G401.6 (cell line): ENCODE results near the gene CSNK1D.

Experiments used
- FAIRE-seq: peaks from 2 replicates; lab custom pipeline; 2012; peaks lifted over from hg19 to GRCh38; lab: Jason Lieb, UNC

Gene CSNK1D

DNA sequence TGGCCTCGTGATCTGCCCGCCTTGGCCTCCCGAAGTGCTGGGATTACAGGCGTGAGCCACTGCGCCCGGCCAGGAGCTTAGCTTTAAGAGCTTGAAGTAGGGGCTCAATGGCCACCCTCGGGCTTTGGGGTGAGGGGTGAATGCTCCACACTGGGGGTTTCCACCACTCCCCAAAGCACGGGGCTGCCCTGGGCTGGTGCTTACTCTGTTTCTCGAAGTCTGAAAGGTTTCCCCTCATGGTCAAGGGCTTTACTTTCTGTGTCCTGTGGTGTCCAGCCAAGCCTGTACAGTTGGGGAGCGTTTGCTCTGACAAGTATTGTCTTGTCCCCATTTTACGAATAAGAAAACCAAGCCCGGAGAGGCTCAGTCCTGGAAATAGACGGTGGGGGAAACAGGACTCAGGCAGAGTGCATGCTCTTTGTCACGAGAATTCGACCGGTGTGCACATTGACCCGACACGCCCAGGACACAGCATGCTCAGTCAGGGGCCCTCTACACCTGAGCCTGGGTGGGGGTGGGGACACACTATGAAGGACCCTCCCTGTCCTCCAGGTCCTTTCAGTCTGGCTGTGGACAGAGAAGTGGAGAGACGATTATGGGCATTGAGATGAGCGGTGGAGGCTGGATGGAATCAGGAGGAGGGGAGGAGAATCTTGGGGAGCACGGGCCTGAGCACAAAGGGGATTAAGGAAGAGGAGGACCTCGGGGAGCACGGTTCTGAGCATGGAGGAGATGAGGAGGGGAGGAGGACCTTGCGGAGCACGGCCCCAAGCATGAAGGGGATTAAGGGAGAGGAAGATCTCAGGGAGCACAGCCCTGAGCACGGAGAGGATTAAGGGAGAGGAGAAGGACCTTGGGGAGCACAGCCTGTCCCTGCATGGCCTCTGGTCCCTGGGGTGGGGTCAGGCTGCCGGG, 36.4 kb upstream of the CSNK1D start:
- FAIRE-seq = no peak

DNA sequence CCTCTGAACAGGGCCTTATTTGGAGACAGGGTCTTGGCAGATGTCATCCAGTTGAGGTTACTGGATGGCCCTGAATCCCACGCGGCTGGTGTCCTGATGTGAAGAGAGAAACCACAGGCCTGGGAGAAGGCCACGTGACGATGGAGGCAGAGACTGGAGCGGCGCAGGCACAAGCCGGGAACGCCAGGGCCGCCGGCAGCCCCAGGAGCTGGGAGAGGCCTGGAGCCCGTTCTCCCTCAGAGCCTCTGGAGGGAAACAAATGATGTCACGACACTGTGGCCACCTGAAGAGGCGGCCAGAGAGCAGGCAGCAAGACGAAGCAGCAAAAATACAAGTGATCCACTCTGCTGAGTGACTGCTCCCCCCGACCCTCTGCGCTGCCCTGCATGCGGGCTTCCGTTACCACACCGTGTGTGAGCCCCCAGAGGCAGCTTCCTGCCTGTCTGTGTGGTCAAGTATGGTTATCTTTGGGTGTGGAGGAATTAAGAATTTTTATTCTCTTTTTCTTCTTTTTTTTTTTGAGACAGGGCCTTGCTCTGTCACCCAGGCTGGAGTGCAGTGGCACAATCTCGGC, 32.3 kb upstream of the CSNK1D start:
- no peak for FAIRE-seq

DNA sequence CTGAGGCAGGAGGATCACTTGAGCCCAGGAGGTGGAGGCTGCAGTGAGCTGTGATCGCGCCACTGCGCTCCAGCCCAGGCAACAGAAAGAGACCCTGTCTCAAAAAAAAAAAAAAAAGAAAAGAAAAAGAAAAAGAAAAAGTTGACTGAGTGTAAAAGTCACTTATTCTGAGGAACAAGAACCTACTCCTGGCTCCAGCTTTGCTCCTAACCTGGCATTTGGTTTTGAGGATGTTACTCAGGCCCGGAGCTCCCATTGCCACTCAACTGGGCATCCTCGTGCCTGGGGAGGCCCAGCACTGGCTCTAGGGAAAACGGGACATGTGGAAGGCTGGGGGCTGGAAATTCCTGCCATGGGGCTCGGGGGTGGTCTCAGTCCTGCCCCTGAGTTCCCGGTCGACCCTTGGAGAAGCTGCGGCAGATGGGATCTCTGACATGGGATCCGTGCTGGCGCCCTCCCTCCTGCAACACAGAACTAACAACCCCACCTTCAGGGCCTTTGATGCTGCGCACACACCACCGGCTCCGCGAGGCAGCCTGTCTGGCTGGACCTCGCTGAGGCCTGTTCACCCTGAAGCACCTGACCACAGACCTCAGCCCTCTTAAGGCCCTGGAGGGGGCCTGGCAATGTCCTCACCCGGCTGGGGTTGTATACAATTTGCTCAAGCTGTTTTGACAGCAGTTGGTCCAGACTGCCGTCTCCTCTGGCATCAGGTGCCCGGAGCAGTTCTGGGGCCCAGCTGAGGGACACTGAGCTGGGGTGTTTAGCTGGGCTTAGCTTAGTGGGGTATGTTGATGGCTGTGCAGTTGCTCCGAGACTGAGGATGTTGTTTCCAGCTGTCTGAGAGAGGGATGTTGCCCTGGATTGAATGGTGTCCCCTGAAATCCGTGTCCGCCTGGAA, 31.6 kb upstream of the CSNK1D start:
- FAIRE-seq = no peak

DNA sequence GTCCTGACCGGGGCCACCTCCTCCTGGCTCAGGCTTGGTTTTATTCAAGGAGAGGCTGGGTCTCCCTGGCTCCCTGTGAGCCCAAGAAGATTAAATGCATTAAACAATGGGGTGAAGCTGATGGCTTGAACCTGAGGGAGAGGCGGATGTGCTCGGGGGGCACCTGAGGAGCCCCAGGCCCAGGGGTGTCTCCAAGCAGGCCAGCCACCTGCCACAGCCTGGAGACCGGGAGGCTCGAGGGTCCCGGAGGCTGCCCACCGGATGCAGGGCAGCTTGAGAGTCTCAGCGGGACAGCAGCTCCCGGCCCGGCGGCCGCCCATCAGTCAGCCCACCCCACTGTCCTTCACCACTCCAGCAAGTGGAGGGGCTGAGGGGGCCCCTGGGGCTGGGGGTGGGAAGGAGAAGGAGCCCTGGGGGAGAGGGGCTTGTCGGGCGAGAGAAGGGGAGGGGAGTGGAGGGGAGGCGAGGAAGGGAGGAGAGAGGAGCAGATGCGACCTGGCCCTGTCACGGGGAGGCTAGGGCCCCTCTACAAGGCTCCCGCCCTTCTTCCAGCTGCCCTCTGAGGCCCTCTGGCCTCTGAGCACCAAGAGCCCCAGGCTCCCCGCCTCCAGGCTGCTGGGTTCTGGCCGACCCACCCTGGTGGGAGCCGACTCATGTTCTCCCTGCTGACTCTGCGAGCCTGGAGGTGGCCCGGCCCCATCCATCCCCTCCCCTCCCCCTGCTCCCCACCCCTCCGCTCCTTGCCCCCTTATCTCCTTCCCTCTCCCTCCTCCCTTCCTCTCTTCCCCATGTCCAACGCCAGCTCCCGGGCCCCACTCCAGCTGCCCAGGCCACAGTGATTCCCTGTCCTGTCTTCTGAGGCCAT, 30.7 kb upstream of the CSNK1D start:
- FAIRE-seq = no peak

DNA sequence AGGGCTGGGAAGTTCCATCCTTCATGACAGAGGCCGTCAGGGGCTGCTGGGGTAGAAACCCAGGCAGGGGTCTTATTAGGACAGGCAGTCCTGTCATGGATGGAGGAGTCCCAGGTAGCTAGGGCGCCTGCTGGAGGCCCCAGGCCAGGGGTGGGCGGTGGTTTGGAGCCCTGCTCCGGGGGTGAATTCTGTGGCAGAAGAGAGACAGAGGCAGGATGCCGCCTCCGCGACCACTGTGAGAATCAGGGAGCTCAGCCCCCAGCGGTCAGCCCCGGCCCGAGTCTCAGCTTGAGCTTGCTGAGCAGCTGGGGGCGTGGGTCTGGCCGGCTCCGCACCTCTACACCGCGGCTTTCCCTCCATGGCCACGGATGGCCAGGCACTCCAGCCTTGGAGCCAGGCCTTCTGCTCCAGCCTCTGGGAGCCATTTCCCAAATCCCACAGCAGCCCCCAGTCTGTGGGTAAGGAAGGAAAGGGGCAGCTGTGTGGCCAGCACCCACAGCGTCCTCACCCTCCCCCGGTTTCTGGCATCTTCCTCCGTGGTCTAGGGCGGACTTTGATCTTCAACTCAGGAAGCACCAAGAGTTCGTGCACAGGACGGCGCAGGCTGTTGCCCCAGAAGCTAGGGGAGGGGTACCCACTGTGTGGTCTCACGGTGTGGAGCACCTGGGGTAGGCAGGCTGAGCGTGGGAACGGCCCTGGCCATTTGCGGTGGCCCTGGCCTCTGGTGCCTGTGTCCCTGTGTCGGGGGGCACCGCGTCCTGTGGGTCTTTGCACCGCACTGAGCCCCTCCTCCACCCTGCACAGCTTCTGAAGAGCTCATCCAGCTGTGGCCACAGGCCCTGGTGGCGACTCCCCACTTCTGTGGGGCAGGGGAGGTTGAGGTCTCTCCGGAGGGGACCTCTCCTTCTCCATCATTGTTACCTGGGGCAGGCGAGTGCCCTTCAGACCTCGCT, 29.8 kb upstream of the CSNK1D start:
- FAIRE-seq = no peak

DNA sequence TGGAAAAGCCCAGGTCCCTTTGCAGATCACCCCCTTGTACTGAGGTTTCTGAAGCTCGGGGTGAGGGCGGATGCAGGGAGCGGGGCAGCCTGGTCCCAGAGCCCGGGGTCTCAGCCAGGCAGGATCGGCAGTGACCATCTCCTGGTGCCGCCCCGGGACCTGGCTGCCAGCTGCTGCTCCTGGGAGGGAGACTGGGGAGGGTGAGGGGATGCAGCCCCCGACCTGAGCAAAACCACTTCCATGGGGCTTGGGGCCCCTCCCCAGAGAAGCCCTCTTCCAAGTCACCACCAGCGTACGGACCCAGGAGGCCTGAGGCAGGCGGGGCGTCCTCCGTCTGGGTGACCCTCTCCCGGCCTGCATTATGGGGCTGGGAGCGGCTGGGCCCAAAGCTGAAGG, 29.1 kb upstream of the CSNK1D start:
- FAIRE-seq = no peak

DNA sequence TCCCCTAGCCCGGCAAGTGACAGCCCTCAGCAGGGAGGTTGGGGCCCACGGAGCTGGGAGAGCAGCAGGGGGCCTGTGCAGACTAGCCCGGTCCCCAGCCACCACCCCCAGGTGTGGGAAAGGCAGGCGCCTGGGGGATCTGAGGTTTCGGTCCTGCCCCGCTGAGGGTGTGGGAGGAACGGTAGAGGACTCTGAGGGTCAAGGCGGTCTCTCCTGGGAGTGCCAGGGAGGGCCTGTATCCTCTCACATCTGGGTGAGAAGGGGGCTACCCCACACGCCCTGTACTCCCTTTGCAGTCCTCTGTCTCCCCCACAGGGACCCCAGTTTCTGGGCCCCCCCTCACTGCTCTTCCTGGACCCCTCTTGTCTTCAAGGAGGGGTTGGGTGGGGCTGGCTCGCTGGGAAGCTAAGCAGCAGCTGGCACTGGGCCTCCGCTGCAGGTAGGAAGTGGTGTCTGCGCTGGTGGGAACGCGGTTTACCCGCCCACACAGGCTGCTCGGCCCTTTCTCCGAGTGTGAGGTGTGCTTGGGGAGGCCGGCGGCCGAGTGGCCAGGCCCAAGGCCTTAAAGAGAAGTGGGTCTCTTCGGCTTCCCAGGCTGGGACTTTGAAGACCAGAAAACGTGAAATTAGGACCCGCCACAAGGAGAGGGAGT, 28.5 kb upstream of the CSNK1D start:
- FAIRE-seq = no peak

DNA sequence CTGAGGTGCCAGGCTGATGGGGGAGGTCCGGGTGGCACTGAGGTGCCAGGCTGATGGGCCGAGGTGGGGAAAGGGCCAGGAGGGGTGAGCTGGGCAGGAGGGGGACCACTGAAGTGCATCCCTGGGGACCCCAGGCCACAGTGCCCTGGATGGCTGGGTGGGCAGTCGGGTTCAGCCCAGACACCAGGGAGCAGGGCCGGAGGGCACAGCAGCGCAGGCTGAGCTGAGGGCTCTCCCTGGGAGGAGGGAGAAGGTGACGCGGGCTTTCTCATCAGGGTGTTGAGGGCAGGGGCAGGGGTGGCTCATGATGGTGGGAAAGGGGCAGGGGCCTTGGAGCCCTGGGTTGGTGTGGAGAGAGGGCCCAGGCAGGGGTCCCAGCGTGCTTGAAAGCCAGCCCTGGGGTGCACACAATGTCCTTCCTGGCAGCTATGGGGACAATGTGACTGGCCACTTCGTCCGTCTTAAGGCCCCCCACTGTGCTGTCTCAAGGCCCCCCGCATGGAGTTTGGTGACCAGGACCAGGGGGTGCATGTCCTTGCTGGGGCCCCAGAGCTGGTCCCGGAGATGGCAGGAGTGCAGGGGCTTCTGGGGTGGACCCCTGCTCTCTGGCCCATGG, 27.9 kb upstream of the CSNK1D start:
- no peak for FAIRE-seq

DNA sequence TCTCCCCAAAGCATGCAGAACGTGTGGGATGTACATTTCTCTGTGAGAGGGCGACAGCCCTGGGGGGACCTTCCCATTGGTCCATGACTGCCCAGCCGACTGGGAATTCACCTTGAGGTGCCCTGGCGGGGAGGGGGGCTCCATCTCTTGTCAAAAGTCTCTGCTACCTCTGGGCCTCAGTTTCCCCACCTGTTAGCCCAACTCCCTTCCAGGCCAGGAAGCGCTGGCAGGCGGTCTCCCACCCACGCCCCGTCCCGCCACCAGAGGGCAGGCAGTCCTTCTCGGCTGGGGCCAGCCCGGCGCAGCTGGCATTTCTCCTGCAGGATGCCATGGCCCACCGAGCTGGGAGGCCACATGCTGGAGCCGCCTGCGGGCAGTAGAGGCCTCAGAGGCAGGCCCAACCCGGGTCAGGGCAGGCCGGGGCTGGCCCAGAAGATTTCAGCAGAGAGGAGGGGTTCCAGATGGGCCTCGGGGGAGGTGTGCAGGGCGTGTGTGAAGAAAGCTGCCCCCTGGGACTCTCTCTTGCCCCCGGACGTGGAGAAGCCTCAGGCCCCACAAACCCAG, 27.3 kb upstream of the CSNK1D start:
- FAIRE-seq = no peak

DNA sequence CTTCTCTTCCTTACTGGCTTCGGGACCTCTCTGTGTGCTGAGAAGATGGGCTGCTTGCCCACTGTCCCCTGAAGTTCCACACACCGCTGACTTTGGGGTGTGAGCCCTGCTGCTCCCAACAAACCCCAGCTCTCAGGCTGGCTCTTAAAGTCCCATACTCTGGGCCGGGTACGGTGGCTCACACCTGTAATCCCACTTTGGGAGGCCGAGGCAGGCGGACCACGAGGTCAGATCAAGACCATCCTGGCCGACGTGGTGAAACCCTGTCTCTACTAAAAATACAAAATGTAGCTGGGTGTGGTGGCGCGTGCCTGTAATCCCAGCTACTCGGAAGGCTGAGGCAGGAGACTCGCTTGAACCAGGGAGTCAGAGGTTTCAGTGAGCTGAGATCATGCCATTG, 26.7 kb upstream of the CSNK1D start:
- no peak for FAIRE-seq

DNA sequence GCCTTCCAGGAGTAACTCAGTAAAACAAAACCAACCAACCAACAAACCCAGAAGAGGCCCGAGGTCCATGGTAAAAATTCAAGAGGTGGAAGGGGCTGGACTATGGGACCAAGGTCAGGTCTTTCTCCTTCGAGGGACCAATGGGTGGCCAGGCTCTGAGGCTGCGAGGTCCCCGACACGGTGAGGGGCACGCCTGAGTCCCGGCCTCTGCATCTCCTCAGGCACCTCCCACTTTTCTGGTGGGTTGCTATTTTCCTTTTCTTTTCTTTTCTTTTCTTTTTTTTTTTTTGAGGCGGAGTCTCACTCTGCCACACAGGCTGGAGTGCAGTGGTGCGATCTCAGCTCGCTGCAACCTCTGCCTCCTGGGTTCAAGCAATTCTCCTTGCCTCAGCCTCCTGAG, 26.0 kb upstream of the CSNK1D start:
- FAIRE-seq = no peak

DNA sequence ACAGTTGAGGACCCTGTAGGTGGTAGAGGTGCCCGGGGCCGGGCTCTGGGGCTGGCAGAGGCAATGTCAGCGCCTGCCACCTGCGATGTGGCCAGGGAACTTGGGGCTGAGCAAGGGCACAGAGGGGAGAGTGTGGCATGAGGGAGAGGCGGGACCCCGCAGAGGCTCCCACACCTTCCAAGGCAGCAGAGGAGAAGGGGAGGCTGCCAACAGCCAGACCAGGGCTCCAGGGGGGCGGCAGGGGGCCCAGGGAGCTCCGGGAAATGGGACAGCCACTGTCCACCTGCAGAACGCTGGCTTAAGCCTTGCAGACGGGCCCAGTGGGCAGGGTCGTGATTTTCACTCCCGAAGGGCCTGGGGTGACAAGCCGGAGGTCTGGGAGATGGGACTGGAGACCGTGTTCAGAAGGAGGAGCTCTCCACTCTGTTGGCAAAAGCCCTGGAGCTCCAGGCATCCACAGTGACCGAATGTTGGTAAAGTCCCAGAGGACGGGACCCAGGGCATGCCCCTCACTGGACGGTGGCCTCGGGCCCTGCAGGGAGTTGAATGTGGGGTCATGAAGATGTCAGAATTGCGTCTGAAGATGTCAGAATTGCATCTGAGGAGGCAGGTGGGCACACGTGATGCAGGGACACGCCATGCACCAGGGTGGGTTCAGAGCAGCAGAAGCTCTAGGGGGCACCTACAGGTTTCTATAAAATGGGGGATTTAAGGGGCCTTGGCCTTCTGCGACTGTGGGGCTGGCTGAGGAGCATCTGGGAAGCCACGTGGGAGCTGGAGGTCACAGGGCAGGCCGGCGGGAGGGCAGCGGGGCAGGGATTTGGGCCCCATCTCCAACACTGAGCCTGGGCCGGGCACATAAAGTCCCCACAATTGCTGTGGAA, 25.3 kb upstream of the CSNK1D start:
- no peak for FAIRE-seq

DNA sequence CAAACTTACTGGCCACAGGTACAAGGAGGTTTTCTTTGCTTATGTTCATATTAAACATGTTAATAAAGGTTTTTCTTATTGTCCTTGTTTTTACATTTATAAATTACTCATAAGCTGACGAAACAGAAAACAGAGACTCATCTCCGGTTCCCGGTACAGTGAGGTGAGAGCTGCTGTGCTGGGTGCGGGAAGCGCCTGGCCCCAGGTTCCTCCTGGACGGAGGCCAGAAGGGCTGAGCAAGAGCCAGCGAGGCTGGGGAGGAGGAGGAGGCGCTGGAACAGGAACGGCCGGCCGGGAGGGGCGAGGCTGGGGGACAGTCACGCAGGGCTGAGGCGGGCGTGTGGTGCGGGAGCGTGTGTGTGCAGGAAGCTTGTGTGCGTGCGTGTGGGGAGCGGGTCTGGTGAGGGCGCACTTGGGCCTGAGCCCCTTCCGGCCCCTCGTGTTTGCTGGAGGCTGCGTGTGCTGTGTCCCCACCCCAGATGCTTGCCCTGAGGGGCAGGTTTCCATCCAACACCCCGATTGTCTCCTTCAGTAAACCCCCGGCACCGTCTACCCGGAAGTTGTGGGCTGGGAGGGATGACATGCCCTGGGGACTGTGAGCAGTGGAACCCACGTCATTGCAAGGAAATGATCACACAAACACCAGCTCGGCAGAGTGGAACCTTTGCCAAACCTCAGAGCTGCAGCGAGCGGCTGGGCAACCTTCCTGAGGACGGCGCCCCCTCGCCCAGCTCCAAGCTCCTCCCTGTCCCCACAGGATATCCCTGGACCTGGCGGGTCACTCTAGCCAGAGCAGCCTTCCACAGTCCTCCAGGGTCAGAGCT, 24.4 kb upstream of the CSNK1D start:
- FAIRE-seq = no peak

DNA sequence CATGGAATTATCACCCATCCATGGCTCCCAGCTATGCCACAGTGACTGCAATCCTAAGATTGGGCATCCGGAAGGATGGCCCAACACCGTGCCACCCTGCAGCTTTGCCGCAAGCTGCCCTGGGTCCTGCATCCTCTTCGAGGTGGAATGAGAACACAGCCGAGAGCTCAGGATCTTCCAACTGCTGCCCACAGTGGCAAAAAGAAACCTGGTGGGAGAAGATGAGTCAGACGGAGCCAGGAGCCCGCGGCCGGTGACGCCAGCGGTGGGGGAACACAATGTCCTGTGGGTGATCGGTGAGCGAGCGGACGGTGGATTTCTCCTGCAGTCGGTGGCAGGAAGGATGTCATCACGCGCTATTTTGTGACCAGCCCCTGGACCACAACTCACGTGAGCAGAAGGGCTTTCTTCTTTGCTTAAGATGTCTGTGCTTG, 23.8 kb upstream of the CSNK1D start:
- no peak for FAIRE-seq

DNA sequence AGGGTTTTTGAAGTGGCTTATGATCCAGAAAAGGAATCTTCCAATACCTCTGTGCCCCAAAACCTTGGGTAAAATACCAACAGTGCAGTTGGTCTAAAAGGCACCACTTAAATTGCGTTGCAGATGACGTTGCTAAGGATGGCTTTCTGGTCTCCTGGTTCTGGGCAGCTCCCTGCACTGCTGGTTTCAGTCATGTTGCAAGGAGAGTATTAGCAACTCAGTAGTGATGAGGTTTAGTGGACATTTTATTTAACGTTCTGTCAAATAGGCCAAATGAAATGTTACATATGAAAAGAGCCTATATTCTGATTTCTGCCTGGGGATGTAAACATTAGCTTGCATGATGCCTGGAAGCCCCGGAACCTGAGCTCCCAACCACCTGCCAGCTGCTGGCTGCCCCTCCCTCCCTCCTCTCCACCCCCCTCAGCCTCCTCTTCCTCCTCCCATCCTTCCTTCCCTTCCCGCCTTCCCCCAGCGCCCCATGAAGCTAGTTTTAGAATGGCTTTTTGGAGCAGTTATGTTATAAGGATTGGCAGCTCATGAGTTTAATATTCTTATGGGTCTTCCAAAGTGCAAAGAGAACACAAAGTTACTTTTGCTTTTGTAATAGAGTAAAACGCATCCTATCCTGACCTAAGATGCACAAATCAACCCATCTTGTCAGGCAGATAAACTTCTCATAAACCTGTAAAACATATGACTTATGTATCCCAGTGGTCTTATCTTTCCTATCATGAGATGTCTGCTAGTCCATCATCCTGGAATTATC, 23.2 kb upstream of the CSNK1D start:
- no peak for FAIRE-seq

DNA sequence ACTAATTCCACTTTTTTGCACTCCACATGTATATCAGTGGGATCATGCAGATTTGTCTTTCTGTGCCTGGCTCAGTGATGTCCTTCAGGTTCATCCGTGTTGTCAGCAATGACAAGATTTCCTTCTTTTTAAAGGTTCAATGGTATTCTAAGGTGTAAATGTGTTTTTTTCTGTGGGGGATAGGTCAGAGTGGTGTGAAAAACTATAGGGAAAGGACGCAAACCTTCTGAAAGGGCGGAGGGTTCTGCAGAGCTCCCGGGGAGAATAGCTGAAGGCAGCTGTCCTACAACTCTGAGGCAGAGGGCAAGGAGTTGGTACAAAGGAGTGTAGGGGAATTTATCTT, 21.9 kb upstream of the CSNK1D start:
- no peak for FAIRE-seq
